ENCODE results near the gene FGGY.

The FGGY gene

DNA sequence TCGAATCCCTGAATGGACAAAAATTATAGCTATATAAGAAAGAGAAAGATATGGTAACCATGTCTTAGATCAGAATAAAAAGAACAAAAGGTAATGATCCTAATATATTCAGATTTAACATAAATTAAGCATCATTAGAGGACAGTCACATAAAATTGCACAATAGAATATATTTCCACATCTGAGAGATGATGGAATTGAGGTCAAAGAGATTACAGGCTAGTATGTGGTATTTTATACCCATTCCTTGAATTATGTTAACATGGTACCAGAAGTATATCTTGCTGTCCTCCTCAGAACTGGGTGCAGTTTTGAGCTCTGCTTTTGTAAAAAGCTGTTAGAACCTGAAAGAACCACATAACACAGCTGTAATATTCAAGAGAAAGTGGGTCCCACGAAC is 272.3 kb downstream of the FGGY start:
- DNase-seq (ENCODE audit: low spot score) (no peak), ATAC-seq (ENCODE audit: low read depth) (no peak)
- Histone ChIP-seq H3K27me3 (ENCODE audit: insufficient read depth, poor library complexity, severe bottlenecking) (no peaks in the 10 kb centered on the region), H3K4me1 (ENCODE audit: insufficient read depth, poor library complexity, severe bottlenecking) (no peaks in the 10 kb centered on the region), H3K4me3 (ENCODE audit: severe bottlenecking) (no peak overlapping the region), H3K27ac (ENCODE audit: poor library complexity, severe bottlenecking) (no peak overlapping the region), H3K36me3 (ENCODE audit: low read depth) (no peaks in the 10 kb centered on the region), H3K9me3 (ENCODE audit: severe bottlenecking) (no peaks in the 10 kb centered on the region)
- TF ChIP-seq, protein P1, sequence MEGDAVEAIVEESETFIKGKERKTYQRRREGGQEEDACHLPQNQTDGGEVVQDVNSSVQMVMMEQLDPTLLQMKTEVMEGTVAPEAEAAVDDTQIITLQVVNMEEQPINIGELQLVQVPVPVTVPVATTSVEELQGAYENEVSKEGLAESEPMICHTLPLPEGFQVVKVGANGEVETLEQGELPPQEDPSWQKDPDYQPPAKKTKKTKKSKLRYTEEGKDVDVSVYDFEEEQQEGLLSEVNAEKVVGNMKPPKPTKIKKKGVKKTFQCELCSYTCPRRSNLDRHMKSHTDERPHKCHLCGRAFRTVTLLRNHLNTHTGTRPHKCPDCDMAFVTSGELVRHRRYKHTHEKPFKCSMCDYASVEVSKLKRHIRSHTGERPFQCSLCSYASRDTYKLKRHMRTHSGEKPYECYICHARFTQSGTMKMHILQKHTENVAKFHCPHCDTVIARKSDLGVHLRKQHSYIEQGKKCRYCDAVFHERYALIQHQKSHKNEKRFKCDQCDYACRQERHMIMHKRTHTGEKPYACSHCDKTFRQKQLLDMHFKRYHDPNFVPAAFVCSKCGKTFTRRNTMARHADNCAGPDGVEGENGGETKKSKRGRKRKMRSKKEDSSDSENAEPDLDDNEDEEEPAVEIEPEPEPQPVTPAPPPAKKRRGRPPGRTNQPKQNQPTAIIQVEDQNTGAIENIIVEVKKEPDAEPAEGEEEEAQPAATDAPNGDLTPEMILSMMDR (IDR thresholded peaks at IDR 0.05; ENCODE audit: poor library complexity, severe bottlenecking): no peak

DNA sequence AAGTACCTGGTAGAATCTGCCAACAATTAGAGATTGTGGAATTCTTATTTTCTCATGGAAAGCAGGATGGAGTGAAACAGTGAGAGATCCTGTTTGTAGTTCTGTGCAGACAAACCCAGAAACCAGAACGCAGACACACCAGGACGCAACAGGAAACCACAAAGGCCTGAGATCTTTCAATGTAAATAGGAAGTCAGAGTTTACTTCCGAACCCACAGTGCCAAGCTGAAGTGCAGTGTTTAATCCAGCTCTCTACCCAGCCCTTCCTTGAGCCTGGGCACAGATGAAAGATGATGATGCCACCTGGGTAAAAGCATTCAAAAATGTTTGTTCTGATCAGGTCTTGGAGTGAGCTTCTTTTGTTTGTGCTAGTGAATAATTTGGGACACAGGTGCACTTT is 273.6 kb downstream of the FGGY start:
- TF ChIP-seq, protein P1 (IDR thresholded peaks at IDR 0.05; ENCODE audit: poor library complexity, severe bottlenecking): no peak
- Histone ChIP-seq H3K4me3 (ENCODE audit: severe bottlenecking) (no peak overlapping the region), H3K4me1 (ENCODE audit: insufficient read depth, poor library complexity, severe bottlenecking) (no peaks in the 10 kb centered on the region), H3K27me3 (ENCODE audit: insufficient read depth, poor library complexity, severe bottlenecking) (no peaks in the 10 kb centered on the region), H3K27ac (ENCODE audit: poor library complexity, severe bottlenecking) (no peak overlapping the region), H3K9me3 (ENCODE audit: severe bottlenecking) (no peaks in the 10 kb centered on the region), H3K36me3 (ENCODE audit: low read depth) (no peaks in the 10 kb centered on the region)
- DNase-seq (ENCODE audit: low spot score) (no peak), ATAC-seq (ENCODE audit: low read depth) (no peak; the same call in 2 of the 3 replicates)

DNA sequence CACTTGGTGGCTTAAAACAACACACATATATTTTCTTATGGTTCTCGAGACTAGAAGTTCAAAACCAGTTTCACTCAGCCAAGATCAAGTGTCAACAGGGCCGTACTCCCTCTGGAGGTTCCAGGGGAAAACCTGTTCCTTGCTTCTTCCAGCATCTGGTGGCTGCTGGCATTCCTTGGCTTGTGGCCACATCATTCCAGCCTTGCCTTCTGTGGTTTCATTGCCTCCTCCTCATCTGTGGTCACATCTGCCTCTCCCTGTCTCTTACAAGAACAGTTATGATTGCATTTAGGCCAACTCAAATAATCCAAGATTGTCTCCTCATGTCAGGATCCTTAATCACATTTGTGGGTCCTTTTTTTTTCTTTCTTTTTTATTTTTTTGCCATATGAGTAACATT is 277.2 kb downstream of the FGGY start:
- Histone ChIP-seq H3K4me1 (ENCODE audit: insufficient read depth, poor library complexity, severe bottlenecking) (no peaks in the 10 kb centered on the region), H3K9me3 (ENCODE audit: severe bottlenecking) (no peaks in the 10 kb centered on the region), H3K36me3 (ENCODE audit: low read depth) (no peaks in the 10 kb centered on the region), H3K27me3 (ENCODE audit: insufficient read depth, poor library complexity, severe bottlenecking) (no peaks in the 10 kb centered on the region), H3K4me3 (ENCODE audit: severe bottlenecking) (no peak overlapping the region), H3K27ac (ENCODE audit: poor library complexity, severe bottlenecking) (no peak overlapping the region)
- no peak for DNase-seq (ENCODE audit: low spot score)
- no peak for ATAC-seq (ENCODE audit: low read depth)
- TF ChIP-seq, protein P1 (IDR thresholded peaks at IDR 0.05; ENCODE audit: poor library complexity, severe bottlenecking): no peak

DNA sequence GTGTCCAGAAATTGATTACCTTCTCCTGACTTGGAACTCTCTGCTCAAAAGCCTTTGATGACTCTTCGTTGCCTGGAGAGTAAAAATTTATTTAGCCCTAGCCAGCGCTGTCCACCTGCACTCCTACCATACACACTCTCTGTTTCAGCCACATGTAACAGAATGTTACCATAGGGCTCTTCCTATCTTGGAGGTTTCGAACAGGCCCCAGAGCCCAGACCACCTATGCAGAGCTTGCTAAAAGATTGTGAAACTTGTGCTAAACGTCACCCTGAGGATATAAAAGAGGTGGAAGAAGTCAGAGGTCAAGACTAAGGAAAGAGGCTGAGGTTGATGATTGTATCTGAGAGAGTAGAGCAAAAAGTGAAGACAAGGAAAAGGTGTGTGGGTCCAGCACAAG is 280.9 kb downstream of the FGGY start:
- H3K4me1 ChIP-seq (ENCODE audit: insufficient read depth, poor library complexity, severe bottlenecking): no peaks in the 10 kb centered on the region
- no peaks in the 10 kb centered on the region for H3K36me3 ChIP-seq (ENCODE audit: low read depth)
- no peaks in the 10 kb centered on the region for H3K27me3 ChIP-seq (ENCODE audit: insufficient read depth, poor library complexity, severe bottlenecking)
- H3K4me3 ChIP-seq (ENCODE audit: severe bottlenecking): no peak overlapping the region
- TF ChIP-seq, protein P1 (IDR thresholded peaks at IDR 0.05; ENCODE audit: poor library complexity, severe bottlenecking): no peak
- no peaks in the 10 kb centered on the region for H3K9me3 ChIP-seq (ENCODE audit: severe bottlenecking)
- H3K27ac ChIP-seq (ENCODE audit: poor library complexity, severe bottlenecking): no peak overlapping the region
- ATAC-seq (ENCODE audit: low read depth) (no peak), DNase-seq (ENCODE audit: low spot score) (no peak)

DNA sequence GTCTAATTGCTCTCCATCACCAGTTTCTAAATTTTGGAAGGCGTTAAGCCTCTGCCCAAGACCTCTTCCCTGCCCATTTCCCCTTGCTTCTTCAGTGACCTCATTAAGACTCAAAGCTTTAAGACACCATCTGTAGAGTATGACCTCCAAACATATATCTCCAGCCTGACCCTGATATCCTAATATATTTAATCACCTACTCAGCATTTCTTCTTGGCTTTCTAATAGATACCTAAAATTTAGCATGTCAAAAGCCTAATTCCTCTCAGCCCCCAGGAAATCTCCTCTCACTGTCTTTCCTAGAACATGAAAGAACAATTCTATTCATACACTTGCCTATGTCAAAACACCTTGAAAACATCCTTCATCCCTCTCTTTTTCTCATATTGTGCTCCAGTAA is 282.3 kb downstream of the FGGY start:
- Histone ChIP-seq H3K9me3 (ENCODE audit: severe bottlenecking) (no peaks in the 10 kb centered on the region), H3K27ac (ENCODE audit: poor library complexity, severe bottlenecking) (no peak overlapping the region), H3K4me3 (ENCODE audit: severe bottlenecking) (no peak overlapping the region), H3K36me3 (ENCODE audit: low read depth) (no peaks in the 10 kb centered on the region), H3K27me3 (ENCODE audit: insufficient read depth, poor library complexity, severe bottlenecking) (no peaks in the 10 kb centered on the region), H3K4me1 (ENCODE audit: insufficient read depth, poor library complexity, severe bottlenecking) (no peaks in the 10 kb centered on the region)
- TF ChIP-seq, protein P1 (IDR thresholded peaks at IDR 0.05; ENCODE audit: poor library complexity, severe bottlenecking): no peak
- ATAC-seq (ENCODE audit: low read depth): no peak
- no peak for DNase-seq (ENCODE audit: low spot score)
